Hindlimb muscle (tissue), 1 donor: ENCODE results near the gene AGPAT1. TPM values are rescaled to one million over a fixed set of nuclear protein-coding genes. Genes with fewer than 3 reads are reported as not detected.
"Not testable (repeated sequence)": the region's sequence is repeated elsewhere in the genome, so short reads cannot be mapped to it uniquely, and the experiment has no call there.

ENCODE experiments used
- DNase-seq: peaks from one replicate; pipeline ENCODE4 v3.0.0-alpha.2; 2013
- polyA plus RNA-seq: library from polyadenylated mRNA; unstranded; fragments of 120-200 nt; gene quantifications from one replicate; pipeline ENCODE4 v1.2.1, GENCODE V29; 2013; ENCODE audit not compliant: insufficient read length

AGPAT1 gene
- polyA plus RNA-seq, 1 donor: 66.1 TPM

GRCh38 chr6:32148289-32149091 lies 27.4 kb downstream of the AGPAT1 start:
- peak; percentile 64 for DNase-seq

- no peak for DNase-seq
Observed at GRCh38 chr6:32147401-32148132, 28.3 kb downstream of the AGPAT1 start.

- DNase-seq: no peak
Observed at GRCh38 chr6:32146687-32147086, 29.2 kb downstream of the AGPAT1 start.

GRCh38 chr6:32146287-32146686 lies 29.6 kb downstream of the AGPAT1 start:
- DNase-seq: no peak

GRCh38 chr6:32144238-32144637 lies 31.6 kb downstream of the AGPAT1 start:
- DNase-seq: not testable (repeated sequence)

- no peak for DNase-seq
Observed at GRCh38 chr6:32140420-32141046, 35.4 kb downstream of the AGPAT1 start.

- no peak for DNase-seq
Observed at GRCh38 chr6:32139590-32139989, 36.3 kb downstream of the AGPAT1 start.

GRCh38 chr6:32137454-32137853 lies 38.4 kb downstream of the AGPAT1 start:
- DNase-seq: no peak

- DNase-seq: no peak
Observed at GRCh38 chr6:32133786-32134185, 42.1 kb downstream of the AGPAT1 start.

GRCh38 chr6:32132110-32132509 lies 43.8 kb downstream of the AGPAT1 start:
- no peak for DNase-seq

- no peak for DNase-seq
Observed at GRCh38 chr6:32131439-32131948, 44.4 kb downstream of the AGPAT1 start.

- no peak for DNase-seq
Observed at GRCh38 chr6:32129297-32130088, 46.4 kb downstream of the AGPAT1 start.

GRCh38 chr6:32128751-32129296 lies 47.1 kb downstream of the AGPAT1 start:
- DNase-seq: no peak

GRCh38 chr6:32127717-32128592 lies 47.9 kb downstream of the AGPAT1 start, which contains the start of gene ATF6B:
Gene ATF6B (minus strand): TSS chr6:32128246. CDS start chr6:32128207, 39 bp downstream.
- DNase-seq: peak; percentile 99

- no peak for DNase-seq
Observed at GRCh38 chr6:32127409-32127716, 48.5 kb downstream of the AGPAT1 start.

GRCh38 chr6:32126880-32127279 lies 49.0 kb downstream of the AGPAT1 start:
- no peak for DNase-seq

- no peak for DNase-seq
Observed at GRCh38 chr6:32123681-32124080, 52.2 kb downstream of the AGPAT1 start.

GRCh38 chr6:32120573-32121059 lies 55.3 kb downstream of the AGPAT1 start:
- no peak for DNase-seq

- DNase-seq: peak; percentile 87
Observed at GRCh38 chr6:32118782-32119628, 56.9 kb downstream of the AGPAT1 start.
